ENCODE measurements around the gene HAUS5.

DNA sequence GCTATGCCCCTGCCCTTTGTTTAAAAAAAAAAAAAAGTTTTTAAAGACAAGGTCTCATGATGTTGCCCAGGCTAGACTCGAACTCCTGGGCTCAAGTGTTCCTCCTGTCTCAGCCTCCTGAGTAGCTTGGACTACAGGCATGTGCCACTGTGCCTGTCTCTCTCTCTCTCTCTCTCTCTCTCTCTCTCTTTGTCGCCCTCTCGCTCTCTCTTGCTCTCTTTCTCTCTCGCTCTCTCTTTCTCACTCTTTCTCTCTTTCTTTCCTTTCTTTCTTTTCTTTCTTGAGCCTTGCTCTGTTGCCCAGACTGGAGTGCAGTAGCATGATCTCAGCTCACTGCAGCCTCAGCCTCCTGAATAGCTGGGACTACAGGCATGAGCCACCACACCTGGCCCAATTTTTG is 43.1 kb downstream of the HAUS5 start:
- TF ChIP-seq TEAD4 (IDR thresholded peaks at IDR 0.05): no peak
- TF ChIP-seq EP300 (IDR thresholded peaks at IDR 0.05; ENCODE audit: borderline replicate concordance): no peak

Data from Ishikawa (cell line).